ENCODE data around the gene CHCT1. TPM values are rescaled to one million over a fixed set of nuclear protein-coding genes. Genes with fewer than 3 reads are reported as not detected.

CHCT1 gene
- total and polyA plus RNA-seq, 2 donors (not counting 1 experiment from before 2014, with no cell fraction given): not detected

DNA sequence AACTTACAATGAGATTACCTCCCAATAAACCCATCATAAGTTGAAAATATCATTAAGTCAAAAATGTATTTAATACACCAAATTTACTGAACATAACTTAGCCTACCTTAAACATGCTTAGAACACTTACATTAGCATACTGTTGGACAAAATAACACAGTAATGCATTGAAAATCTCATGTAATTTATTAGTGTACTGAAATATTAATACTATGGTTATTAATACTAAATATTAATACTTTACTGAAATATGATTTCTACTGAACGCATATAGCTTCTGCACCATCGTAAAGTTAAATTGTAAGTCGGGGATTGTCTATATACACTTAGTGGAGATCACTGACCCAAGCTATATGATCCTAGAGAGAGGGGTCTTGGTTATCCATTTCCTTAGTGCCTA, 34.6 kb upstream of the CHCT1 start:
- Histone ChIP-seq H3K9ac (ENCODE audit: low read length) (no peak overlapping the region), H3K9me3 (ENCODE audit: control extremely low read depth in 1 of 3, control insufficient read depth in 2 of 3, insufficient read depth in 1 of 3, low read length in 2 of 3) (no peaks in the 10 kb centered on the region), H3K79me2 (ENCODE audit: control insufficient read depth, insufficient read depth, low read length) (peaks cover 91% of the 10 kb centered on the region), H3K27me3 (replicated peaks in 1 of 4; ENCODE audit: control extremely low read depth in 1 of 4, control insufficient read depth in 3 of 4, insufficient read depth in 4 of 4, low read length in 3 of 4) (no peaks in the 10 kb centered on the region), H3K36me3 (replicated peaks in 1 of 2; ENCODE audit: control extremely low read depth in 1 of 2, control insufficient read depth in 1 of 2, extremely low read depth in 1 of 2, insufficient read depth in 2 of 2, low read length in 1 of 2) (no peaks in the 10 kb centered on the region), H3K4me3 (ENCODE audit: control extremely low read depth in 1 of 5, extremely low read depth in 1 of 5, insufficient read depth in 1 of 5, low read depth in 2 of 5, low read length in 4 of 5) (no peak overlapping the region), H3K4me2 (replicated peaks; ENCODE audit: low read depth, low read length, poor library complexity, severe bottlenecking) (no peak overlapping the region), H3K27ac (ENCODE audit: low read length in 2 of 2) (no peak overlapping the region), H4K20me1 (ENCODE audit: control insufficient read depth, insufficient read depth, low read length, poor library complexity, severe bottlenecking) (peaks cover 10% of the 10 kb centered on the region), H3K4me1 (ENCODE audit: control insufficient read depth in 2 of 2, insufficient read depth in 2 of 2, low read length in 2 of 2) (peaks cover 23% of the 10 kb centered on the region in 2 donors), H2AFZ (ENCODE audit: insufficient read depth, low read depth, low read length, poor library complexity, severe bottlenecking) (no peak overlapping the region)
- TF ChIP-seq, protein P1, sequence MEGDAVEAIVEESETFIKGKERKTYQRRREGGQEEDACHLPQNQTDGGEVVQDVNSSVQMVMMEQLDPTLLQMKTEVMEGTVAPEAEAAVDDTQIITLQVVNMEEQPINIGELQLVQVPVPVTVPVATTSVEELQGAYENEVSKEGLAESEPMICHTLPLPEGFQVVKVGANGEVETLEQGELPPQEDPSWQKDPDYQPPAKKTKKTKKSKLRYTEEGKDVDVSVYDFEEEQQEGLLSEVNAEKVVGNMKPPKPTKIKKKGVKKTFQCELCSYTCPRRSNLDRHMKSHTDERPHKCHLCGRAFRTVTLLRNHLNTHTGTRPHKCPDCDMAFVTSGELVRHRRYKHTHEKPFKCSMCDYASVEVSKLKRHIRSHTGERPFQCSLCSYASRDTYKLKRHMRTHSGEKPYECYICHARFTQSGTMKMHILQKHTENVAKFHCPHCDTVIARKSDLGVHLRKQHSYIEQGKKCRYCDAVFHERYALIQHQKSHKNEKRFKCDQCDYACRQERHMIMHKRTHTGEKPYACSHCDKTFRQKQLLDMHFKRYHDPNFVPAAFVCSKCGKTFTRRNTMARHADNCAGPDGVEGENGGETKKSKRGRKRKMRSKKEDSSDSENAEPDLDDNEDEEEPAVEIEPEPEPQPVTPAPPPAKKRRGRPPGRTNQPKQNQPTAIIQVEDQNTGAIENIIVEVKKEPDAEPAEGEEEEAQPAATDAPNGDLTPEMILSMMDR (IDR thresholded peaks at IDR 0.05): no peak
- no peak for ATAC-seq (ENCODE audit: low read depth)
- DNase-seq: no peak
- ChIA-PET POLR2A (no interaction called here), CTCF (interaction anchor here (1.1 kb wide), 1 partner anchor 11 kb away, joined by 3 read pairs; no protein-coding TSS in a partner anchor)
- Mint-ChIP-seq H3K27me3 (no peaks in the 10 kb centered on the region), H3K4me3 (no peak overlapping the region), H3K9me3 (ENCODE audit: insufficient read depth) (no peaks in the 10 kb centered on the region), H3K27ac (no peak overlapping the region), H3K4me1 (peaks cover 58% of the 10 kb centered on the region)
- intact Hi-C loops (cut with micrococcal nuclease): no loop called here
- WGBS (ENCODE audit: insufficient coverage): no CpG with 5 or more reads among the region's 3 CpGs

DNA sequence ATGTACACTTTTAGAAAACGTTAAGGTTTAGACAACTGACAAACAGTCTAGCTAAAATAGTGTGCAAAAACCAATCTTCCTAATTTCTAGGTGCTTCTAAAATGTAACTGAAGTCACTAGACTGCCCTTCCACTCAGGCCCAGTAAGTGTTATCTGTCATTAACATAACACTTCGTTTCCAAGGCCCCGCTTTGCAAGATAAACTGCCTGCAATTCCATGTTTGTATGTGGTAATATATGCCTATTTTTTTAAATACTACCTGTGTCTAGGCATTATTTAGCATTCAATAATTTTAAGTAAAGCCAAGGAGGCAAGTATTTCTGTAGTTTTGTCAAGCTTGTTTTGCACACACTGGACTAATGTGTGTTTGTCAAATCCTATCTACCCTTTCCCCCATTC, 33.5 kb upstream of the CHCT1 start:
- Mint-ChIP-seq H3K9me3 (ENCODE audit: insufficient read depth) (no peaks in the 10 kb centered on the region), H3K4me3 (no peak overlapping the region), H3K27ac (no peak overlapping the region), H3K27me3 (no peaks in the 10 kb centered on the region), H3K4me1 (peaks cover 62% of the 10 kb centered on the region)
- peaks cover 6% of the 10 kb centered on the region for H4K20me1 ChIP-seq (ENCODE audit: control insufficient read depth, insufficient read depth, low read length, poor library complexity, severe bottlenecking)
- H3K27ac ChIP-seq (ENCODE audit: low read length in 2 of 2): no peak overlapping the region
- intact Hi-C loops (cut with micrococcal nuclease): no loop called here
- no peak overlapping the region for H3K4me2 ChIP-seq (replicated peaks; ENCODE audit: low read depth, low read length, poor library complexity, severe bottlenecking)
- no peaks in the 10 kb centered on the region for H3K36me3 ChIP-seq (replicated peaks in 1 of 2; ENCODE audit: control extremely low read depth in 1 of 2, control insufficient read depth in 1 of 2, extremely low read depth in 1 of 2, insufficient read depth in 2 of 2, low read length in 1 of 2)
- POLR2A ChIA-PET: interaction anchor here (0.7 kb wide), 1 partner anchor 17 kb away, joined by 3 read pairs; no protein-coding TSS in a partner anchor
- DNase-seq: no peak
- 14% methylated on average over 1 of the region's 3 CpGs for WGBS (ENCODE audit: insufficient coverage)
- H2AFZ ChIP-seq (ENCODE audit: insufficient read depth, low read depth, low read length, poor library complexity, severe bottlenecking): no peak overlapping the region
- peaks cover 29 to 31% of the 10 kb centered on the region in 2 donors for H3K4me1 ChIP-seq (ENCODE audit: control insufficient read depth in 2 of 2, insufficient read depth in 2 of 2, low read length in 2 of 2)
- H3K4me3 ChIP-seq (ENCODE audit: control extremely low read depth in 1 of 5, extremely low read depth in 1 of 5, insufficient read depth in 1 of 5, low read depth in 2 of 5, low read length in 4 of 5): no peak overlapping the region
- no peaks in the 10 kb centered on the region for H3K27me3 ChIP-seq (replicated peaks in 1 of 4; ENCODE audit: control extremely low read depth in 1 of 4, control insufficient read depth in 3 of 4, insufficient read depth in 4 of 4, low read length in 3 of 4)
- peaks cover 80% of the 10 kb centered on the region for H3K79me2 ChIP-seq (ENCODE audit: control insufficient read depth, insufficient read depth, low read length)
- no peaks in the 10 kb centered on the region for H3K9me3 ChIP-seq (ENCODE audit: control extremely low read depth in 1 of 3, control insufficient read depth in 2 of 3, insufficient read depth in 1 of 3, low read length in 2 of 3)
- no peak overlapping the region for H3K9ac ChIP-seq (ENCODE audit: low read length)
- CTCF ChIA-PET: interaction anchor here (1.1 to 2.0 kb wide), 2 partner anchors 10 to 32 kb away, joined by 3 to 4 read pairs; no protein-coding TSS in a partner anchor
- TF ChIP-seq EZH2 (IDR thresholded peaks at IDR 0.05; ENCODE audit: borderline replicate concordance, insufficient read depth, low read depth, low read length, poor library complexity, severe bottlenecking): no peak
- TF ChIP-seq, protein P1 (IDR thresholded peaks at IDR 0.05): no peak
- no peak for ATAC-seq (ENCODE audit: low read depth)
